Measurements from ENCODE around the gene PFKFB2. TPM values are rescaled to one million over a fixed set of nuclear protein-coding genes. Genes with fewer than 3 reads are reported as not detected.

The PFKFB2 gene
- total RNA-seq, 1 experiment from 2014 or later: 35.6 TPM

DNA sequence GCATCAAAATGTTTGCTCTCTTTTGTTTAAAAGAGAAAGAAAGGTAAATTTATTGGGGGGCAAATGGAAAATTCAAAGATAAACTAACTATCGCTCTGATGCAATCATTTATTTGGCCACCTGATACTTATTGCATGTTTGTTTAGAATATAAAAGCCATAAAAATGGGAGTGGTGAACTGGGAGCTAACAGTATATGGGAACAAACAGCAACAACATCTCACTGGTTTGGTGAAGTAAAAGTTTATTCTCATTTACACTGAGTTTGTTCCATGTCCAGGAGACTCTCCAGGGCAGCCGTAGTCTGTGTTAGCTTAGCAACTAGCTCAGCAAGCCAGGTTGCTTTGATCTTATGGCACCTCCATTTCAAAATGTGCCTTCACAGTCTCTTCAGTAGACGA, 71.3 kb downstream of the PFKFB2 start:
- H3K9me3 ChIP-seq (ENCODE audit: control insufficient read depth, insufficient read depth, low read depth, low read length): peaks cover 9% of the 10 kb centered on the region; the same call in 1 of the 2 replicates
- CTCF ChIA-PET: no interaction called here
- intact Hi-C loops (cut with micrococcal nuclease; ENCODE audit: unreplicated experiment) (no loop called here), in situ Hi-C loops (cut with HindIII; ENCODE audit: low pct_unique_long_range_greater_than_20kb, low sequenced_read_pairs) (no loop called here)
- ATAC-seq (no peak), DNase-seq (ENCODE audit: low read depth, low spot score) (no peak)
- BruUV-seq (replicated peaks): no TSS peak
- H3K36me3 ChIP-seq (ENCODE audit: control insufficient read depth, insufficient read depth, low read length): no peaks in the 10 kb centered on the region
- H3K27ac ChIP-seq (ENCODE audit: low read length): no peak overlapping the region
- POLR2A ChIA-PET: no interaction called here
- no peak for TF ChIP-seq SIN3A (IDR thresholded peaks at IDR 0.05; ENCODE audit: borderline replicate concordance, insufficient read depth, low read depth, low read length)
- TF ChIP-seq, protein P1, sequence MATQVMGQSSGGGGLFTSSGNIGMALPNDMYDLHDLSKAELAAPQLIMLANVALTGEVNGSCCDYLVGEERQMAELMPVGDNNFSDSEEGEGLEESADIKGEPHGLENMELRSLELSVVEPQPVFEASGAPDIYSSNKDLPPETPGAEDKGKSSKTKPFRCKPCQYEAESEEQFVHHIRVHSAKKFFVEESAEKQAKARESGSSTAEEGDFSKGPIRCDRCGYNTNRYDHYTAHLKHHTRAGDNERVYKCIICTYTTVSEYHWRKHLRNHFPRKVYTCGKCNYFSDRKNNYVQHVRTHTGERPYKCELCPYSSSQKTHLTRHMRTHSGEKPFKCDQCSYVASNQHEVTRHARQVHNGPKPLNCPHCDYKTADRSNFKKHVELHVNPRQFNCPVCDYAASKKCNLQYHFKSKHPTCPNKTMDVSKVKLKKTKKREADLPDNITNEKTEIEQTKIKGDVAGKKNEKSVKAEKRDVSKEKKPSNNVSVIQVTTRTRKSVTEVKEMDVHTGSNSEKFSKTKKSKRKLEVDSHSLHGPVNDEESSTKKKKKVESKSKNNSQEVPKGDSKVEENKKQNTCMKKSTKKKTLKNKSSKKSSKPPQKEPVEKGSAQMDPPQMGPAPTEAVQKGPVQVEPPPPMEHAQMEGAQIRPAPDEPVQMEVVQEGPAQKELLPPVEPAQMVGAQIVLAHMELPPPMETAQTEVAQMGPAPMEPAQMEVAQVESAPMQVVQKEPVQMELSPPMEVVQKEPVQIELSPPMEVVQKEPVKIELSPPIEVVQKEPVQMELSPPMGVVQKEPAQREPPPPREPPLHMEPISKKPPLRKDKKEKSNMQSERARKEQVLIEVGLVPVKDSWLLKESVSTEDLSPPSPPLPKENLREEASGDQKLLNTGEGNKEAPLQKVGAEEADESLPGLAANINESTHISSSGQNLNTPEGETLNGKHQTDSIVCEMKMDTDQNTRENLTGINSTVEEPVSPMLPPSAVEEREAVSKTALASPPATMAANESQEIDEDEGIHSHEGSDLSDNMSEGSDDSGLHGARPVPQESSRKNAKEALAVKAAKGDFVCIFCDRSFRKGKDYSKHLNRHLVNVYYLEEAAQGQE (IDR thresholded peaks at IDR 0.05; ENCODE audit: insufficient read depth in 1 of 2, low read depth in 2 of 2, low read length in 1 of 2): no peak
- TF ChIP-seq TCF7L2 (IDR thresholded peaks at IDR 0.05; ENCODE audit: low read depth, low read length): no peak
- no peak for TF ChIP-seq POLR2AphosphoS5 (IDR thresholded peaks at IDR 0.05; ENCODE audit: low read depth, low read length)
- no peaks in the 10 kb centered on the region for H3K4me1 ChIP-seq (ENCODE audit: control insufficient read depth, insufficient read depth, low read length)
- H3K27me3 ChIP-seq (ENCODE audit: control insufficient read depth, insufficient read depth, low read length): no peaks in the 10 kb centered on the region
- no peak overlapping the region for H3K4me3 ChIP-seq (ENCODE audit: low read depth in 2 of 2, low read length in 2 of 2)

DNA sequence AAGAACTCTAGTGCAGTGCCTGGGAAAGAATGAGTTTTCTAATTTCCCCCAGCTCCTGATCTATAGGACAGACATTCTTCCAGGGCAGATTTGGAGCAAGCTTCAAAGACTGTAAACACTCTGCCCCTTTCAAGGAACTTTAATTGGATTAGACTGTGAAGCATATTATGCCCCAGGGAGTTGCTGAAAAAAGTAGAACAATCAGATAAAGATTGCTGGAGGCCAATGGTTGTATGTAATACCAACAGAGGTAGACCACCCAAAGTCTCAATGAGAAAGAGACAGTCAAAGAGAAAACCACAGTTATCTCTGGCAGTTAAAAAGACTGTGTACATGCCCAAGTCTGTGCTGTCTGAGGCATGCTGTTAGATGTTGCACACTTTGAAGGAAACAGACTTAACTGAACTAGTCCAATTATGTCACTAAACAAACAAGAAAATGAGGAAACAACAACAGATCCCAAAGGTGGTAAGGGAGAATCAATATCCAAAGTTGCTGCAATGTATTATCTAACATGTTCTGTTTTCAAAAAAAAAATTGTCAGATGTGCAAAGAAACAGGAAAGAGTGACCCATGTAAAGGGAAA, 75.4 kb downstream of the PFKFB2 start:
- no peak for TF ChIP-seq POLR2AphosphoS5 (IDR thresholded peaks at IDR 0.05; ENCODE audit: low read depth, low read length)
- BruUV-seq (replicated peaks): no TSS peak
- ATAC-seq: no peak
- Histone ChIP-seq H3K4me1 (ENCODE audit: control insufficient read depth, insufficient read depth, low read length) (no peaks in the 10 kb centered on the region), H3K27ac (ENCODE audit: low read length) (no peak overlapping the region), H3K27me3 (ENCODE audit: control insufficient read depth, insufficient read depth, low read length) (no peaks in the 10 kb centered on the region), H3K9me3 (ENCODE audit: control insufficient read depth, insufficient read depth, low read depth, low read length) (peaks cover 14% of the 10 kb centered on the region; the same call in 1 of the 2 replicates), H3K4me3 (ENCODE audit: low read depth in 2 of 2, low read length in 2 of 2) (no peak overlapping the region), H3K36me3 (ENCODE audit: control insufficient read depth, insufficient read depth, low read length) (no peaks in the 10 kb centered on the region)
- POLR2A ChIA-PET: no interaction called here
- DNase-seq (ENCODE audit: low read depth, low spot score): no peak
- in situ Hi-C loops (cut with HindIII; ENCODE audit: low pct_unique_long_range_greater_than_20kb, low sequenced_read_pairs) (no loop called here), intact Hi-C loops (cut with micrococcal nuclease; ENCODE audit: unreplicated experiment) (no loop called here)
- CTCF ChIA-PET: no interaction called here

DNA sequence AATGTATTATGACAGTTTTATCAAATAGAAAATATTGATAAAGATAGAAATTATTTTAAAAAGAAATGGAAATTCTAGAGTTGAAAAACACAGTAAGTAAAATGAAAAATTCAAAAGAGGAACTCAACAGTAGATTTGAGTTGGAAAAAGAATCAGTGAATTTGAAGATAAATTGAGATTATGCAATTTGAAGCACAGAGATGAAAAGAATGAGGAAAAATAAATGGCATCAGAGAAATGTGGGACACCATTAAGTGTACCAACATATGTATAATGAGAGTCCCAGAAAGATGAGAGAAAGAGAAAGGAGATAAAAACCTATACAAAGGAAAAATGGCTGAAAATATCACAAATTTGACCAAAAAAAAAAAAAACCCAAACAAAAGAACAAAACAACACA, 76.0 kb downstream of the PFKFB2 start:
- no TSS peak for BruUV-seq (replicated peaks)
- CTCF ChIA-PET: no interaction called here
- ATAC-seq: no peak
- in situ Hi-C loops (cut with HindIII; ENCODE audit: low pct_unique_long_range_greater_than_20kb, low sequenced_read_pairs): no loop called here
- Histone ChIP-seq H3K27me3 (ENCODE audit: control insufficient read depth, insufficient read depth, low read length) (no peaks in the 10 kb centered on the region), H3K27ac (ENCODE audit: low read length) (no peak overlapping the region), H3K9me3 (ENCODE audit: control insufficient read depth, insufficient read depth, low read depth, low read length) (peaks cover 14% of the 10 kb centered on the region; the same call in 1 of the 2 replicates), H3K36me3 (ENCODE audit: control insufficient read depth, insufficient read depth, low read length) (no peaks in the 10 kb centered on the region), H3K4me1 (ENCODE audit: control insufficient read depth, insufficient read depth, low read length) (no peaks in the 10 kb centered on the region), H3K4me3 (ENCODE audit: low read depth in 2 of 2, low read length in 2 of 2) (no peak overlapping the region)
- POLR2A ChIA-PET: no interaction called here
- no peak for DNase-seq (ENCODE audit: low read depth, low spot score)
- no peak for TF ChIP-seq TCF7L2 (IDR thresholded peaks at IDR 0.05; ENCODE audit: low read depth, low read length)
- TF ChIP-seq, protein P2, sequence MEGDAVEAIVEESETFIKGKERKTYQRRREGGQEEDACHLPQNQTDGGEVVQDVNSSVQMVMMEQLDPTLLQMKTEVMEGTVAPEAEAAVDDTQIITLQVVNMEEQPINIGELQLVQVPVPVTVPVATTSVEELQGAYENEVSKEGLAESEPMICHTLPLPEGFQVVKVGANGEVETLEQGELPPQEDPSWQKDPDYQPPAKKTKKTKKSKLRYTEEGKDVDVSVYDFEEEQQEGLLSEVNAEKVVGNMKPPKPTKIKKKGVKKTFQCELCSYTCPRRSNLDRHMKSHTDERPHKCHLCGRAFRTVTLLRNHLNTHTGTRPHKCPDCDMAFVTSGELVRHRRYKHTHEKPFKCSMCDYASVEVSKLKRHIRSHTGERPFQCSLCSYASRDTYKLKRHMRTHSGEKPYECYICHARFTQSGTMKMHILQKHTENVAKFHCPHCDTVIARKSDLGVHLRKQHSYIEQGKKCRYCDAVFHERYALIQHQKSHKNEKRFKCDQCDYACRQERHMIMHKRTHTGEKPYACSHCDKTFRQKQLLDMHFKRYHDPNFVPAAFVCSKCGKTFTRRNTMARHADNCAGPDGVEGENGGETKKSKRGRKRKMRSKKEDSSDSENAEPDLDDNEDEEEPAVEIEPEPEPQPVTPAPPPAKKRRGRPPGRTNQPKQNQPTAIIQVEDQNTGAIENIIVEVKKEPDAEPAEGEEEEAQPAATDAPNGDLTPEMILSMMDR (IDR thresholded peaks at IDR 0.05): no peak
- TF ChIP-seq SIN3A (IDR thresholded peaks at IDR 0.05; ENCODE audit: borderline replicate concordance, insufficient read depth, low read depth, low read length): no peak
- TF ChIP-seq, protein P1 (IDR thresholded peaks at IDR 0.05; ENCODE audit: insufficient read depth in 1 of 2, low read depth in 2 of 2, low read length in 1 of 2): no peak
- TF ChIP-seq POLR2AphosphoS5 (IDR thresholded peaks at IDR 0.05; ENCODE audit: low read depth, low read length): no peak
- intact Hi-C loops (cut with micrococcal nuclease; ENCODE audit: unreplicated experiment): no loop called here
